GM12875 (cell line): ENCODE data around the gene ANXA3.

ENCODE experiments used
- H3K4me3 ChIP-seq: one replicate; pipeline ENCODE4 v1.5.1; 2011; ENCODE audit warnings: low read depth, low read length, control low read depth
- CTCF ChIP-seq: IDR thresholded peaks from 2 replicates; pipeline ENCODE4 v1.5.1; 2011; ENCODE audit warnings: low read depth, mild to moderate bottlenecking, control low read depth, inconsistent platforms, low read length, moderate library complexity, borderline replicate concordance; ENCODE audit not compliant: insufficient read depth

ANXA3 gene

GRCh38 chr4:78645853-78646757 lies 94.5 kb downstream of the ANXA3 start:
- no peak overlapping the region for H3K4me3 ChIP-seq
- TF ChIP-seq CTCF, result no peak

DNA sequence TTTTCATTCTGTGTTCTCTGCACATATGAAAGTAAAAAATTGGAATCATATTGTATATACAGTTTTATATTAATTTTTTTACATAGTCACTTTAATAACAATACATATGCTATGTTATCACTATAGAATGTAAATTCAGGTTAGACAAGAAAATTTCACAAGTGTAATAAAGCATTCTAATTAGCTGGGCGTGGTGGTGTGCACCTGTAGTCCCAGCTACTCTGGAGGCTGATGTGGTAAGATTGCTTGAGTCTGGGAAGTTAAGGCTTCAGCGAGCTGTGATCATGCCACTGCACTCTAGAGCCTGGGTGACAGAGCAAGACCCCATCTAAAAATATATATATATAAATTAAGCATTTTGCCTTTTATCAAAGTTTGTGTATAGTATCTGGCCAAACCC lies 95.7 kb downstream of the ANXA3 start:
- no peak overlapping the region for H3K4me3 ChIP-seq
- no peak for TF ChIP-seq CTCF

DNA sequence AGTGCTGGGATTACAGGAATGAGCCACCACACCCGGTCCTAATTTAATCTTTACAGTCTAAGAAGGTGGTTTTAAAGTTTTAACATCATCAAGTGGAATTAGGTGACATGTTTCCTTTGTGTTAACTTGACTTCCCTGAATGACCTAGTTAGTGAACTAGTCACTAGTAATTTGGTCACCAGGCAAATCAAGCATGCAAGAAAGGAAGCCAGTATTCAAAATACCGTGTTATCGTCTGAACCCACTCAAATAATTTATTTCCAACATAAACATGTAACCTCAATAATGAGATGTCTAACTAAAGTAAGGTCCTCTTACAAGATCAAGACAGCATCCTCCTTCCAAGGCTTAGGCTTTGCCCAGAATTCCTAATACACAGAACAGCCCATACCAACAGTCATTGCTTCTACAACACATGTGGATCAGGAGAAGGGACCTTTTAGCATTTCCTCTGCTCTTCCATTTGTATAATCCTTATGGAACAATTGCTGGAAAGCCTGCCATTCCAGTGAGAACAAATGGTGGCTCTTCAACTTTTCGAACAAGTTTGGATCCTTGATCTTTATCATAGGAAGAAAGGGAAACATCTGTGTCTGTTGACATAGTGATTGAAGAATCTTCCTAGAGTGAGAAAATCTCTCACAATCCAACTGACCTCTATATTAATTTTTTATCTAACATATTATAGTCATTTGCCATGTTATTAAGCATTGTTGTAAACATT lies 97.2 kb downstream of the ANXA3 start:
- no peak overlapping the region for H3K4me3 ChIP-seq
- no peak for TF ChIP-seq CTCF

- TF ChIP-seq CTCF, result no peak
Measured at GRCh38 chr4:78650106-78651024, 98.8 kb downstream of the ANXA3 start.

DNA sequence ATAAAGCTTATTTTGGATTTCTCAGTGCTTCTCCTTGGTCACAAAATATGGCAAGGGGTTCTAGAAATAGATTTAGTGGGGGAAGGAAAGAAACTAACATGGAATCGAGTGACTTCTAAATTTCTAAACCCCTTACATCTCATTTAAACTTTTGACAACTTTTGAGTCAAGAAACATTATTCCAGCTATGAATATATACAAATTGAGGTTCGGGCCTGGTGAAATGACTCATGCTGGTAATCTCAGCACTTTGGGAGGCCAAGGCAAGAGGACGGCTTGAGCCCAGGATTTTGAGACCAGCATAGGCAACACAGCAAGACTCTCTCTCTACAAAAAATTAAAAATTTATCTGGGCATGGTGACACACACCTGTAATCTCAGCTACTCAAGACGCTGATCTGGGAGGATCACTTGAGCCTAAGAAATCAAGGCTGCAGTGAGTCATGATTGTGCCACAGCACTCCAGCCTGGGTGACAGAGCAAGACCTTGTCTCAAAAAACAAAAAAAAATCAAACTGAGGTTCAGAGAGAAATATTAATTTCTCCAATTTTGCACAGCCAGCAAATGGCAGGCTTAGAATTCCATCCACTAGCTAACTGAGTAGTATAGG lies 99.8 kb downstream of the ANXA3 start:
- H3K4me3 ChIP-seq, result no peak overlapping the region
- TF ChIP-seq CTCF, result no peak

More at GRCh38 chr4:78650106-78651024, 98.8 kb downstream of the ANXA3 start:
- H3K4me3 ChIP-seq, result no peak overlapping the region

GRCh38 chr4:78652282-78652876 lies 100.8 kb downstream of the ANXA3 start:
- TF ChIP-seq CTCF, result no peak
- H3K4me3 ChIP-seq, result no peak overlapping the region
